GM19438 (cell line): ENCODE data around the gene EIF5A2.
A peak's percentile ranks its signal among the peaks of the same experiment; 100 is the strongest.
"Not testable (repeated sequence)": the region's sequence is repeated elsewhere in the genome, so short reads cannot be mapped to it uniquely, and the experiment has no call there.

Experiments
- ATAC-seq: cut with Tn5 transposase; IDR thresholded peaks from one replicate; pipeline ENCODE4 v1.9.1; 2021; ENCODE audit warnings: low read depth; ENCODE audit not compliant: unreplicated experiment

The EIF5A2 gene

GRCh38 chr3:170897199-170897598 is 11.2 kb downstream of the EIF5A2 start:
- not testable (repeated sequence) for ATAC-seq

DNA sequence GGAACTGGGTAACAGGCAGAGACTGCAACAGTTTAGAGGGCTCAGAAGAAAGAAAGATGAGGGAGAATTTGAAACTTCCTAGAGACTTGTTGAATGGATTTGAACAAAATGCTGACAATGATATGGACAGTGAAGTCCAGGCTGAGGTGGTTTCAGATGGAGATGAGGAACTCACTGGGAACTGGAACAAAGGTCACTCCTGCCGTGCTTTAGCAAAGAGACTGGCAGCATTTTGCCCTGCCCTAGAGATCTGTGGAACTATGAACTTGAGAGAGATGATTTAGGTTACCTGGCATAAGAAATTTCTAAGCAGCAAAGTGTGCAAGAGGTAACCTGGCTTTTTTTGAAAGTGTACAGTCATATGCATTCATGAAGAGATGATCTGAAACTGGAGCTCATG is 11.7 kb downstream of the EIF5A2 start:
- no peak for ATAC-seq

- not testable (repeated sequence) for ATAC-seq
Measured at GRCh38 chr3:170896333-170896732, 12.1 kb downstream of the EIF5A2 start.

DNA sequence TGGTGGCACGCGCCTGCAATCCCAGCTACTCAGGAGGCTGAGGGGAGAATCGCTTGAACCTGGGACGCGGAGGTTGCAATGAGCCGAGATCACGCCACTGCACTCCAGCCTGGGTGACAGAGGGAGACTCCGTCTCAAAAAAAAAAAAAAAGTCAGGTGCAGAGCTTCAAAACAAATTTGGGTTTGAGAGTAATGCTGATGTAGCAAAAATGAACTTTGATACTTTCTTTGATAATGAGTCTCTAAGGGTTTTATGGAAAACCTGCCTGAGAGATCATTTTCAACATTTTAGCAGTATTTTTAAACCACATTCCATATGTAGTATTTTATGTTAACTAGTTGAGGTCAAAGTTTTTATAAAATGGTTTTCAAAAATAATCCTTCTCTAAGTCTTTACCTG is 14.5 kb downstream of the EIF5A2 start:
- no peak for ATAC-seq

GRCh38 chr3:170889630-170890029 is 18.8 kb downstream of the EIF5A2 start:
- ATAC-seq: no peak

- ATAC-seq: no peak
Measured at GRCh38 chr3:170889132-170889531, 19.3 kb downstream of the EIF5A2 start.

DNA sequence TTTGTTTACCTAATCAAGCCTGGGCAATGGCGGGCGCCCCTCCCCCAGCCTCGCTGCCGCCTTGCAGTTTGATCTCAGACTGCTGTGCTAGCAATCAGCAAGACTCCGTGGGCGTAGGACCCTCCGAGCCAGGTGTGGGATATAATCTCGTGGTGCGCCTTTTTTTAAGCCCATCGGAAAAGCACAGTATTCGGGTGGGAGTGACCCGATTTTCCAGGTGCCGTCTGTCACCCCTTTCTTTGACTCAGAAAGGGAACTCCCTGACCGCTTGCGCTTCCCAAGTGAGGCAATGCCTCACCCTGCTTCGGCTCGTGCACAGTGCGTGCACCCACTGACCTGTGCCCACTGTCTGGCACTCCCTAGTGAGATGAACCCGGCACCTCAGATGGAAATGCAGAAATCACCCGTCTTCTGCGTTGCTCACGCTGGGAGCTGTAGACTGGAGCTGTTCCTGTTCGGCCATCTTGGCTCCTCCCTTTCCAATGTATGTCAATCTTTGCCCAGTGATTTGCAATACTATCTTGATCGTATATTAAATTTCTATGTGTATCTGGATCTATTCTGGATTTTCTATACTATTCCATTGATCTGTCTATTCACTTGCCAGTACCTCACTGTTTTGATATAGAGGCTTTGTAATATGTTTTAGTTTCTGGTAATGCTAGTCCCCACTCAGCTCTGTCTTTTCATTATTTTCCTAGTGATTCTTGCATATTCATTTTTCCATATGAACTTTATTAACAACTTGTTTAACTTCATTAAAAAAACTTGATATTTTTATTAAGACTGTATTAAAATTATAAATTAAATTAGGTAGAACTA is 24.1 kb downstream of the EIF5A2 start:
- not testable (repeated sequence) for ATAC-seq

DNA sequence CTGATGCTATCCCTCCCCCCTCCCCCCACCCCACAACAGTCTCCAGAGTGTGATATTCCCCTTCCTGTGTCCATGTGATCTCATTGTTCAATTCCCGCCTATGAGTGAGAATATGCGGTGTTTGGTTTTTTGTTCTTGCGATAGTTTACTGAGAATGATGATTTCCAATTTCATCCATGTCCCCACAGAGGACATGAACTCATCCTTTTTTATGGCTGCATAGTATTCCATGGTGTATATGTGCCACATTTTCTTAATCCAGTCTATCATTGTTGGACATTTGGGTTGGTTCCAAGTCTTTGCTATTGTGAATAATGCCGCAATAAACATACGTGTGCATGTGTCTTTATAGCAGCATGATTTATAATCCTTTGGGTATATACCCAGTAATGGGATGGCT is 29.7 kb downstream of the EIF5A2 start:
- not testable (repeated sequence) for ATAC-seq

GRCh38 chr3:170877311-170877710 is 31.1 kb downstream of the EIF5A2 start:
- not testable (repeated sequence) for ATAC-seq

DNA sequence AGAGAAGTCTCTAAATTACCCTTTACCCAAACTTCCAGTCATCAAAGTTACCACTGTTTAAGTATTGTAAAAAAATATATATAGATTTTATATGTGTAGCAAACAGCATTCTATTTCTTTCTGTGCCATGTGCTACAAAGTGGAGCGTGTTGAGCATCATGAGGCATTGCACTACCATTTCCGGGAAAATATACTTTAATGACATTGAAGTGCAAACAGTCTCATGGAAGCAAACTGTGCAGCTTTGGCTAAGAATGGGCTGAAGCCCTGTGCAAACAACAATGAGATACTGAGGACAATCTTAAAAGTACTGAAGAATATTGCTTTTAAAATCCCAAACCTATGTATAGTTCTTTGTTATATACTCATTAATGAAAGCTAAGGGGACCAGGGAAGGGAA is 31.9 kb downstream of the EIF5A2 start:
- ATAC-seq: no peak

DNA sequence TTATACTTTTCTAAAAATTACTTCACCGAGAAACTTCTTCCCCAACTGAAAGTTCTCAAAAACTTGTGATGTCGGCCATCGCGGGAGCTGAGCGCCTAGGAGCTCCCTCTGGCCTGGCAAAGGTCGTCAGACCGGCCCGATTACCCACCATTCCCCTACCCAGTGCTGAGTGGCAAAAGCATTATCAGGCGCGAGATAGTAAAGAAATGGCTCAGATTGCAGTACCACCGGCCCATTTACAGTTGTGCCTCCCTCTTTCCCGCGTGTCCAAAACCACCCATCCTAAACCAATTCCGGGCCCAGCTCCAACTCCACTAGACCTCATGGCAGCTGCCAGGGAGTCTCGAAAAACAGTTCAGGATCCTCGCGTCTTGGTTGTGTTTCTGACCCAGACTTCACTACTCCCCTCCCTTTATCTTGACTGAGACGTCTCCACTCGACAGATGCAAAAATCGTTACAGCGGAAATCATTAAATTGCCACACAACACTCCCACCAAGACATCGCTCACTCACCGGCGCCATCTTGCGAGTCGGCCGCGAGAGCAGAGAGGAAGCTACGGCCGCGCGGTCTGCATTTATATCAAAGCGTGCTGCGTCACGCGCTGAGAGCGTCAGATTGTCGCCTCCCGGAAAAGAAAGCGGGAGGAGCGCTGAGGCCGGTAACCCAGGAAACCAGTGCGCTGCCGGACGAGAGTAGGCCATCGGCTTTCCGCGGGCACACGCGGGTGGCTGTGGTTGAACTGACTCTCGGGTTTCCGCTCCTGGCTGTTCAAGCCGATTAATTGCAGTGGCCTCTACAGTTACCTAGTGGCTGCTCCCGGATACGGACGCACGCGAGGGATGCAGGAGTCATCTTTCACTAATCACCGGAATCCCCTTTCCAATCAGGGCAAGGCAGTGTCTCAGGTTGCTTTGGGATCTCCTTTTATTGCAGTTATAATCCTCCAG is 38.5 kb downstream of the EIF5A2 start, which contains the start of gene RPL22L1:
Gene RPL22L1 (minus strand): TSS at position 551 of the 949 bp plus-strand sequence. CDS start 28 bp downstream, at position 523.
- ATAC-seq: peak; percentile 94

GRCh38 chr3:170869239-170869590 is 39.2 kb downstream of the EIF5A2 start:
- no peak for ATAC-seq

- no peak for ATAC-seq
Measured at GRCh38 chr3:170868577-170869238, 39.7 kb downstream of the EIF5A2 start.

DNA sequence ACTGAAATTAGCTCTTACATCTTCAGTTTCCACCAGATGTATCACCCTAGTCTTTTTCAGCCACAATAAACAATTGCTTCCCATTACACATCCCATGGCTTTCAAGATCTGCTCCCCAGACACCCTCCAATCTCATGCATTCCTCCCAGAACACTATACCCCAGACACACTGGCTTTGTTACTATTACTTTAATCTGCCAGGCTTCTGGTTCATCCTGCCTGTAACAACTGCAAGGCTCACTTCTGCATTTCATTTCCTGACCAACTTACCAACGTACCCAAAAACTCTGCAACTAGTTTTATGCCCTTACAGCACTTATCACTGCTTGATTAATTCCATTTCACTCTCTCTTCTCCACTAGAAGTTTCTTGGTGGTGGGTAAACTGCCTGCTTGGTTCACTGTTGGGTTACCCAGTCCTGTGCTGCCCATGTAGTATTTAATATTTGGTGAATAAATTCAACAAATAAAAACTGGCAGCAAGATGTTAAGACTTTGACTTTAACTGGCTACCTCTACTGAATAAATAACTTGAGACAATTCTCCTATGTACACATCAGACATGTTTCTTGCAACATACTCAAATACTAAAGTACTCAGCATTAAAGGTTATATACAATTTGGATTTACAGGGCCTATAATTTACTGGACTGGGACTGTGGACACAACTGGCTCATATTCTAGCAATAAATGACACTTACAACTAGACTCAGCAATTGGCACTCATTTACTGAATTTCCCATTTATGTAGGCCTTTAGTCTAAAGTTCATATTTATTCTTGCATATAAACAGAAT is 41.1 kb downstream of the EIF5A2 start:
- no peak for ATAC-seq

GRCh38 chr3:170866499-170866898 is 41.9 kb downstream of the EIF5A2 start:
- ATAC-seq: no peak

GRCh38 chr3:170865209-170866094 is 43.0 kb downstream of the EIF5A2 start:
- no peak for ATAC-seq

DNA sequence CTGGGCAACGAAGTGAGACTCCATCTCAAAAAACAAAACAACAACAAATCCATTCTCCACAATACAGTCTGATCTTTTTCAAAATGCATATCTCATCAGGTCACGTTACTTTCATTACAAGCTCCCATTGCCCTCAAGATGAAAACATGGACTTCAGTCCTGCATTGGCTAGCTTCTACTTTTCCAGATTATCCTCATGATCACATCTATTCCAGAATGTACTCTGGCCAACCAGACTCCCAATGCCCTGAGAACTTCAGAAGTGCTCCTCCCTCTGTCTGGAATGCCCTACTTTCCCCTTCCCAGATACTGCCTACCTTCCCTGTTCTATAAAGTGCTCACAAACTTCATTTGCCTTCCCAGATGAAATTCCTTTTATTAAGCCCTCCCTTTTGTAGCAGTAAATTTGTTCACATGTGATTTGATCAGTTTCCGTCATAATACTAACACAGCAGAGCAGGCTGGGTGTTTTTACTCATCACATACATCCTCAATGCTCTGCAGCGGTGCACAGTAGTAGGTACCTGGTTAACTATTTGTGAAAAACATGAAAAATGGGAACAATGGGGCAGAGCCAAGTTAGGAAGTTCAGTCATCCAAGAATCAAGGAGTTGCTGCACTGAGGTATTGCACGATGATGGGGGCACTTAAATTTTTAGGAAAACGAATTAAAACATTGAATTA is 43.8 kb downstream of the EIF5A2 start:
- ATAC-seq: no peak

DNA sequence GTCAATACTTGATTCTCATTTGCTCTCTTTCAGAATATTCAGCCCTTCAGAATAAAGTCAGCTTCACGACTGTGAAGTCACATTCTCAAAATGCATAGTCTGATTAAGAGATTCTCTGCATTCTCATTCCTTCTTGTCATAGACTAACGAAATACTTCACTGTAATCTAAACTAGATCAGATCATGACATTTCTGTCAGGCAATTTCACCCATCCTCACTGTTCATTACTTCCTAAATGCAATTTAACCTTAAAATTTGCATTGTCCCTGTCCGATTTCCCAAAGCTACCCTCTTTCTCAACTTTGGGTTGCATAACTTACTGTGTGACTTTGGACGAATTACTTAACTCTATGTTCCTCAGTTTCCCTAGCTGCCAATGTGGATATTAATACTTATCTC is 44.6 kb downstream of the EIF5A2 start:
- ATAC-seq: no peak
